Vagina (tissue), 2 donors: ENCODE results near the gene MALL. TPM values are rescaled to one million over a fixed set of nuclear protein-coding genes. Genes with fewer than 3 reads are reported as not detected.

ENCODE experiments used
- DNase-seq, 2 donors: peaks; one replicate each; pipeline ENCODE4 v3.0.0-alpha.2; 2017; ENCODE audit errors: extremely low spot score in 2 of 2
- H3K27ac ChIP-seq: fragments of 200-600 bp; sonication (generic); one replicate; pipeline ENCODE4 v1.5.1; 2019
- H3K27me3 ChIP-seq: fragments of 200-600 bp; sonication (generic); one replicate; pipeline ENCODE4 v1.5.1; 2019
- H3K36me3 ChIP-seq, 2 donors: fragments of 200-600 bp; sonication (generic); one replicate each; pipeline ENCODE4 v1.5.1; 2017 to 2019
- H3K4me1 ChIP-seq: fragments of 200-600 bp; sonication (generic); one replicate; pipeline ENCODE4 v1.5.1; 2019
- H3K4me3 ChIP-seq, 2 donors: fragments of 200-600 bp; sonication (generic); 1 replicate in 1 of 2; 2 replicates in 1 of 2; pipeline ENCODE4 v1.5.1; 2016 to 2019
- H3K9me3 ChIP-seq: fragments of 200-600 bp; sonication (generic); one replicate; pipeline ENCODE4 v1.5.1; 2019
- POLR2A ChIP-seq, 2 donors: fragments of 450-650 bp; IDR thresholded peaks; one replicate each; pipeline ENCODE4 v1.6.1; 2017; ENCODE audit warnings: antibody characterized with exemption in 2 of 2, mild to moderate bottlenecking in 2 of 2, moderate library complexity in 2 of 2
- POLR2AphosphoS5 ChIP-seq, 2 donors: sonication (generic); formaldehyde crosslinking; IDR thresholded peaks; one replicate each; pipeline ENCODE4 v1.9.0; 2017; ENCODE audit warnings: antibody characterized with exemption in 2 of 2, mild to moderate bottlenecking in 2 of 2, low read depth in 1 of 2; ENCODE audit not compliant: insufficient read depth in 1 of 2
- intact Hi-C: fragments of 100-400 bp; cut with DNase I; formaldehyde crosslinking; loops from one replicate; pipeline ENCODE4 v1.15.1; 2023
- total RNA-seq: library from RNA; depleted of rRNA; stranded (reverse); fragments of >200 nt; gene quantifications from one replicate; pipeline ENCODE4 v1.2.3, GENCODE V29; 2016
- TF ChIP-seq, protein P1 (sequence below), 3 experiments: fragments of 450-650 bp in 2 of 3; fragments of 200-600 bp in 1 of 3; sonication (generic) in 1 of 3; IDR thresholded peaks; one replicate each; pipeline ENCODE4 v1.5.1; 2017 to 2019; ENCODE audit warnings: antibody characterized with exemption in 3 of 3, mild to moderate bottlenecking in 2 of 3, moderate library complexity in 2 of 3

The MALL gene
- total RNA-seq, 1 donor from 2014 or later, result 56.7 TPM

DNA sequence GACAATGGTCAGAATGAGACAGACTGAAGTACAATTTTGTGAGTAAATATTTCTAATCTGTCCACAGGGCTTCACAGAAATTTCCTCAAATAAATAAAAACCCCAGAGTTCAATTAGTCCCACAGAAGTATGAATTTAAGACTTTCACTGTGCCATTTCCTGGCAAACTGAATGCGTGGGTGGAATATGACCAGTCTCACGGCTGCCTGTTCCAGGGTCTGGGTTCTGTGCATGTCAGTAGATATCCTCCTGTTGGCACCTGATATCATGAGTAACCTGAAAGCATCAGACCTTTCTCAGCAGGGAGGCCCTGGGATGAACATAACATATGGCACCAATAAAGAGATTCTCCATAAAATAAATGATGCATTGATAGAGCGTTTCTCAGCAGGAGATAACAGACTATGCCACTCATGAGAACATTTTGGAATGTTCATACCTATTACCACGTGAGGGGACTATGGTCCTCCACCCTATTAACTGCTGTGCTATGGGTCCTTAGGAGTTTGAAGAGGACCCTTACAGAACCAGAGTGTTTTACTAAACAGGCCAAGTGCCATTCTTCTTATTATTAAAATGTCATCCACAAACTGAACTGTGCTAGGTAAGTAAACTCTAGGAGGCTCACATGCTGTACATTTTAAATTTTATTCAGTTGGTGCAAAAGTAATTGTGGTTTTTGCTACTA lies 10.6 kb upstream of the MALL start:
- Histone ChIP-seq H3K36me3 (no peaks in the 10 kb centered on the region), H3K27me3 (no peaks in the 10 kb centered on the region), H3K4me3 (no peak overlapping the region), H3K4me1 (no peaks in the 10 kb centered on the region), H3K9me3 (no peaks in the 10 kb centered on the region), H3K27ac (no peak overlapping the region)
- intact Hi-C loops, result no loop called here
- DNase-seq, result no peak
- TF ChIP-seq, protein P1, sequence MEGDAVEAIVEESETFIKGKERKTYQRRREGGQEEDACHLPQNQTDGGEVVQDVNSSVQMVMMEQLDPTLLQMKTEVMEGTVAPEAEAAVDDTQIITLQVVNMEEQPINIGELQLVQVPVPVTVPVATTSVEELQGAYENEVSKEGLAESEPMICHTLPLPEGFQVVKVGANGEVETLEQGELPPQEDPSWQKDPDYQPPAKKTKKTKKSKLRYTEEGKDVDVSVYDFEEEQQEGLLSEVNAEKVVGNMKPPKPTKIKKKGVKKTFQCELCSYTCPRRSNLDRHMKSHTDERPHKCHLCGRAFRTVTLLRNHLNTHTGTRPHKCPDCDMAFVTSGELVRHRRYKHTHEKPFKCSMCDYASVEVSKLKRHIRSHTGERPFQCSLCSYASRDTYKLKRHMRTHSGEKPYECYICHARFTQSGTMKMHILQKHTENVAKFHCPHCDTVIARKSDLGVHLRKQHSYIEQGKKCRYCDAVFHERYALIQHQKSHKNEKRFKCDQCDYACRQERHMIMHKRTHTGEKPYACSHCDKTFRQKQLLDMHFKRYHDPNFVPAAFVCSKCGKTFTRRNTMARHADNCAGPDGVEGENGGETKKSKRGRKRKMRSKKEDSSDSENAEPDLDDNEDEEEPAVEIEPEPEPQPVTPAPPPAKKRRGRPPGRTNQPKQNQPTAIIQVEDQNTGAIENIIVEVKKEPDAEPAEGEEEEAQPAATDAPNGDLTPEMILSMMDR (IDR thresholded peaks at IDR 0.05), result no peak
- TF ChIP-seq POLR2A (IDR thresholded peaks at IDR 0.05) (no peak), POLR2AphosphoS5 (IDR thresholded peaks at IDR 0.05; ENCODE audit: insufficient read depth in 1 of 2, low read depth in 1 of 2) (no peak)

- no peaks in the 10 kb centered on the region for H3K9me3 ChIP-seq
- no peak for TF ChIP-seq POLR2AphosphoS5 (IDR thresholded peaks at IDR 0.05; ENCODE audit: insufficient read depth in 1 of 2, low read depth in 1 of 2)
- TF ChIP-seq, protein P1 (IDR thresholded peaks at IDR 0.05), result no peak
- no peak for TF ChIP-seq POLR2A (IDR thresholded peaks at IDR 0.05)
- intact Hi-C loops, result no loop called here
- H3K4me3 ChIP-seq, result no peak overlapping the region
- no peaks in the 10 kb centered on the region for H3K36me3 ChIP-seq
- no peak for DNase-seq
- H3K4me1 ChIP-seq, result peaks cover 5% of the 10 kb centered on the region
- H3K27me3 ChIP-seq, result no peaks in the 10 kb centered on the region
- H3K27ac ChIP-seq, result no peak overlapping the region
Observed at GRCh38 chr2:110124939-110125691, 9.5 kb upstream of the MALL start.

DNA sequence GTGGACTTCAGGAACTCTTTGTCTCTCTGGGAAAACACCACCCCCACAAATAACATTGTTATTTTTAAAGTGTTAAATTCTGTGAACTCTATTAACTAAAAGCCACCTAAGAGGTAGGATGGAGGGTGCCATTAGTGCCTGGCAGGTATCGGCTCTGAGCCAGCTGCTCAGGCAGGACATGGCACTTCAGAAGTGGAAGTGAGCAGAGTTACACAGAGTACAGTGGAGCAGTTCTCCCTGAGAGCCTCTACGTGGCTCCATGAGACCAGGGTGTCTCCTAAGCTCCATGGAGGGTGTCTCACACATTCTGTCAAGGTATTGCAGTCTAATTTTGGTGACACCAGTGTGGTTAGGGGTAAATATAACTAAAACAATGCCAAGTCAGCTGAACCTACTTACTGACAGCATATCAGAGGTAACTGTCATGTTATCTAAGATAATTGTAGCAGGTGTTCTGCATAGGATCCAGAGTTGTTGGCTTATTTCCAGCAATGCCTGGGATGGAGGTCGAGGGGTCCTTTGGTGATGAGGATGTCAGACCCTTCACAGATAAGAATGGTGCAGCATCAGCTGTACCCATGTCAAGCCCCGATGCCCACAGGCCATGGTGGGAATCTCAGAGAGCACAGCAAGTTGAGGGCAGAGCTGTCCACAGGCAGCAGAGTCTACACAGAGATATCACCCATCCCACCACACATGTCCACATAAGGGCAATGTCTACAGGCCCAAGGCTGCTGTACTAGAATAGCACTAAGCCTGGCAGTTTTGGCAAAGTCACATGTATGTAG lies 8.6 kb upstream of the MALL start:
- Histone ChIP-seq H3K36me3 (no peaks in the 10 kb centered on the region), H3K9me3 (no peaks in the 10 kb centered on the region), H3K27ac (no peak overlapping the region), H3K4me3 (no peak overlapping the region), H3K4me1 (peaks cover 5% of the 10 kb centered on the region), H3K27me3 (no peaks in the 10 kb centered on the region)
- peak in 1 of 2 donors; percentile 96 for DNase-seq
- no peak for TF ChIP-seq POLR2A (IDR thresholded peaks at IDR 0.05)
- no peak for TF ChIP-seq POLR2AphosphoS5 (IDR thresholded peaks at IDR 0.05; ENCODE audit: insufficient read depth in 1 of 2, low read depth in 1 of 2)
- TF ChIP-seq, protein P1 (IDR thresholded peaks at IDR 0.05), result no peak
- intact Hi-C loops, result no loop called here

DNA sequence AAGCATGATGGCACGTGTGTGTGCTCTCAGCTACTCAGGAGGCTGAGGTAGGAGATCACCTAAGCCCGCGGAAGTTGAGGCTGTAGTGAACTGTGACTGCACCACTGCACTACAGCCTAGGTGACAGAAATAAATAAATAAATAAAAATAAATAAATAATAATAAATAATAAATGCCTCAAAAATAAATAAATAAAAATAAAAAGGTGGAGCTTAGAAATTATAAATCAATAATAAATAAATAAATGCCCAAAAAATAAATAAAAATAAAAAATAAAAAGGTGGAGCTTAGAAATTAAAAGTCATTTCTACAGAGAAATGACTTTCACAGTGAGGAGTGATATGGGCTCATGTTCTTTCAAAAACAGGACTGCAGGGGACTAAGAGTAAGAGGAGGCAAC lies 6.0 kb upstream of the MALL start:
- TF ChIP-seq POLR2AphosphoS5 (IDR thresholded peaks at IDR 0.05; ENCODE audit: insufficient read depth in 1 of 2, low read depth in 1 of 2), result no peak
- TF ChIP-seq, protein P1 (IDR thresholded peaks at IDR 0.05), result no peak
- no peak for TF ChIP-seq POLR2A (IDR thresholded peaks at IDR 0.05)
- no peak overlapping the region for H3K27ac ChIP-seq
- intact Hi-C loops, result no loop called here

More for the DNA sequence above, 6.0 kb upstream of the MALL start:
- H3K36me3 ChIP-seq, result no peaks in the 10 kb centered on the region
- H3K4me1 ChIP-seq, result peaks cover 8% of the 10 kb centered on the region
- no peak overlapping the region for H3K4me3 ChIP-seq
- H3K27me3 ChIP-seq, result no peaks in the 10 kb centered on the region
- no peaks in the 10 kb centered on the region for H3K9me3 ChIP-seq
- no peak for DNase-seq
